H1 (cell line): ENCODE measurements around the gene AP1G2. TPM values are rescaled to one million over a fixed set of nuclear protein-coding genes. Genes with fewer than 3 reads are reported as not detected.

Experiments
- CREB1 ChIP-seq: IDR thresholded peaks from 2 replicates; pipeline ENCODE4 v1.6.1; 2012; ENCODE audit warnings: inconsistent platforms
- HDAC2 ChIP-seq, 2 experiments: fragments of 300-600 bp in 1 of 2; sonication (generic) in 1 of 2; IDR thresholded peaks; 2 replicates each; pipeline ENCODE4 v1.6.1; 2011 to 2012; ENCODE audit warnings: low read depth in 2 of 2, low read length in 2 of 2, mild to moderate bottlenecking in 2 of 2, moderate library complexity in 2 of 2, borderline replicate concordance in 1 of 2, inconsistent platforms in 1 of 2
- JUN ChIP-seq: IDR thresholded peaks from 2 replicates; pipeline ENCODE4 v1.6.1; 2011; ENCODE audit warnings: low read depth, mild to moderate bottlenecking, improper control_type of control experiment, low read length
- KDM4A ChIP-seq: IDR thresholded peaks from one replicate; pipeline ENCODE4 v1.7.1; 2012; ENCODE audit warnings: low read depth, mild to moderate bottlenecking, moderate library complexity, low read length, inconsistent platforms; ENCODE audit not compliant: severe bottlenecking
- NANOG ChIP-seq: IDR thresholded peaks from 2 replicates; pipeline ENCODE4 v1.6.1; 2011; ENCODE audit warnings: low read length, low read depth, mild to moderate bottlenecking, inconsistent platforms; ENCODE audit not compliant: insufficient read depth, poor library complexity, severe bottlenecking
- SIX5 ChIP-seq: IDR thresholded peaks from 2 replicates; pipeline ENCODE4 v1.6.1; 2011; ENCODE audit warnings: mild to moderate bottlenecking, low read depth, low read length
- SP2 ChIP-seq: IDR thresholded peaks from 2 replicates; pipeline ENCODE4 v1.6.1; 2012; ENCODE audit warnings: mild to moderate bottlenecking, low read length, inconsistent platforms
- TBP ChIP-seq: IDR thresholded peaks from 2 replicates; pipeline ENCODE4 v1.6.1; 2011; ENCODE audit warnings: low read depth, low read length, improper control_type of control experiment
- TEAD4 ChIP-seq: IDR thresholded peaks from 2 replicates; pipeline ENCODE4 v1.6.1; 2012; ENCODE audit warnings: low read depth, low read length, inconsistent platforms, mixed read lengths
- polyA plus RNA-seq, 7 experiments: library from polyadenylated mRNA; depleted of rRNA in 3 of 7; stranded (reverse) in 5 of 7; unstranded in 2 of 7; fragments of >200 nt in 5 of 7; fragments of 200-250 nt in 2 of 7; gene quantifications; 1 replicate in 5 of 7; 2 replicates in 1 of 7; 4 replicates in 1 of 7; pipeline versions ENCODE4 v1.2.1 to v1.2.3, GENCODE V29; 2011 to 2013; ENCODE audit warnings: missing spikeins in 2 of 7, mixed read lengths in 2 of 7
- total RNA-seq: library from RNA; stranded (reverse); fragmentation: NEBNext Ultra II Directional; extraction: Animal tissue kit (Norgen Biotek cat#: 25700); gene quantifications from 2 replicates; pipeline ENCODE4 v1.2.1, GENCODE V29; 2021
- TF ChIP-seq, protein P1 (sequence below): fragments of 300-600 bp; sonication (generic); IDR thresholded peaks from 2 replicates; pipeline ENCODE4 v1.7.1; 2012; ENCODE audit warnings: low read length, moderate library complexity, mild to moderate bottlenecking, inconsistent platforms; ENCODE audit not compliant: insufficient replicate concordance
- TF ChIP-seq, protein P2 (sequence below): IDR thresholded peaks from 2 replicates; pipeline ENCODE4 v1.6.1; 2011; ENCODE audit warnings: low read depth, mild to moderate bottlenecking, low read length; ENCODE audit not compliant: insufficient read depth

AP1G2 gene
- total and polyA plus RNA-seq, 2 of the 8 experiments (the other 6 are each of a cell fraction or from before 2014, with no cell fraction given), result 70.9 to 134 TPM

DNA sequence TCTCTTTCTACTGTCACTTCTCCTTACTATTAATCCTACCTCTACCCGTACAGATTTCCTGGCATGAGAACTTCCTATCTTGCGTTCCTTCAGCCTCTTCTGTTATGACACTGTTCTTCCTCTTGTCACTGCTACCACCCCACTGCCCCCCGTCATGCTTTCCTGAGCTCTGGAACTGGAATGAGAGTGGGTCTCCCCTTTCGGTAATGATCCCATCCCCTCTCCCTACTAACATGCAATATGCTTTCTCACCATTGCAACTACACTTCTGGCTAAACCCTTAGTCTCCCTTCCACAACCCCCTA, 4.9 kb upstream of the AP1G2 start (continued):
- TF ChIP-seq, protein P1, sequence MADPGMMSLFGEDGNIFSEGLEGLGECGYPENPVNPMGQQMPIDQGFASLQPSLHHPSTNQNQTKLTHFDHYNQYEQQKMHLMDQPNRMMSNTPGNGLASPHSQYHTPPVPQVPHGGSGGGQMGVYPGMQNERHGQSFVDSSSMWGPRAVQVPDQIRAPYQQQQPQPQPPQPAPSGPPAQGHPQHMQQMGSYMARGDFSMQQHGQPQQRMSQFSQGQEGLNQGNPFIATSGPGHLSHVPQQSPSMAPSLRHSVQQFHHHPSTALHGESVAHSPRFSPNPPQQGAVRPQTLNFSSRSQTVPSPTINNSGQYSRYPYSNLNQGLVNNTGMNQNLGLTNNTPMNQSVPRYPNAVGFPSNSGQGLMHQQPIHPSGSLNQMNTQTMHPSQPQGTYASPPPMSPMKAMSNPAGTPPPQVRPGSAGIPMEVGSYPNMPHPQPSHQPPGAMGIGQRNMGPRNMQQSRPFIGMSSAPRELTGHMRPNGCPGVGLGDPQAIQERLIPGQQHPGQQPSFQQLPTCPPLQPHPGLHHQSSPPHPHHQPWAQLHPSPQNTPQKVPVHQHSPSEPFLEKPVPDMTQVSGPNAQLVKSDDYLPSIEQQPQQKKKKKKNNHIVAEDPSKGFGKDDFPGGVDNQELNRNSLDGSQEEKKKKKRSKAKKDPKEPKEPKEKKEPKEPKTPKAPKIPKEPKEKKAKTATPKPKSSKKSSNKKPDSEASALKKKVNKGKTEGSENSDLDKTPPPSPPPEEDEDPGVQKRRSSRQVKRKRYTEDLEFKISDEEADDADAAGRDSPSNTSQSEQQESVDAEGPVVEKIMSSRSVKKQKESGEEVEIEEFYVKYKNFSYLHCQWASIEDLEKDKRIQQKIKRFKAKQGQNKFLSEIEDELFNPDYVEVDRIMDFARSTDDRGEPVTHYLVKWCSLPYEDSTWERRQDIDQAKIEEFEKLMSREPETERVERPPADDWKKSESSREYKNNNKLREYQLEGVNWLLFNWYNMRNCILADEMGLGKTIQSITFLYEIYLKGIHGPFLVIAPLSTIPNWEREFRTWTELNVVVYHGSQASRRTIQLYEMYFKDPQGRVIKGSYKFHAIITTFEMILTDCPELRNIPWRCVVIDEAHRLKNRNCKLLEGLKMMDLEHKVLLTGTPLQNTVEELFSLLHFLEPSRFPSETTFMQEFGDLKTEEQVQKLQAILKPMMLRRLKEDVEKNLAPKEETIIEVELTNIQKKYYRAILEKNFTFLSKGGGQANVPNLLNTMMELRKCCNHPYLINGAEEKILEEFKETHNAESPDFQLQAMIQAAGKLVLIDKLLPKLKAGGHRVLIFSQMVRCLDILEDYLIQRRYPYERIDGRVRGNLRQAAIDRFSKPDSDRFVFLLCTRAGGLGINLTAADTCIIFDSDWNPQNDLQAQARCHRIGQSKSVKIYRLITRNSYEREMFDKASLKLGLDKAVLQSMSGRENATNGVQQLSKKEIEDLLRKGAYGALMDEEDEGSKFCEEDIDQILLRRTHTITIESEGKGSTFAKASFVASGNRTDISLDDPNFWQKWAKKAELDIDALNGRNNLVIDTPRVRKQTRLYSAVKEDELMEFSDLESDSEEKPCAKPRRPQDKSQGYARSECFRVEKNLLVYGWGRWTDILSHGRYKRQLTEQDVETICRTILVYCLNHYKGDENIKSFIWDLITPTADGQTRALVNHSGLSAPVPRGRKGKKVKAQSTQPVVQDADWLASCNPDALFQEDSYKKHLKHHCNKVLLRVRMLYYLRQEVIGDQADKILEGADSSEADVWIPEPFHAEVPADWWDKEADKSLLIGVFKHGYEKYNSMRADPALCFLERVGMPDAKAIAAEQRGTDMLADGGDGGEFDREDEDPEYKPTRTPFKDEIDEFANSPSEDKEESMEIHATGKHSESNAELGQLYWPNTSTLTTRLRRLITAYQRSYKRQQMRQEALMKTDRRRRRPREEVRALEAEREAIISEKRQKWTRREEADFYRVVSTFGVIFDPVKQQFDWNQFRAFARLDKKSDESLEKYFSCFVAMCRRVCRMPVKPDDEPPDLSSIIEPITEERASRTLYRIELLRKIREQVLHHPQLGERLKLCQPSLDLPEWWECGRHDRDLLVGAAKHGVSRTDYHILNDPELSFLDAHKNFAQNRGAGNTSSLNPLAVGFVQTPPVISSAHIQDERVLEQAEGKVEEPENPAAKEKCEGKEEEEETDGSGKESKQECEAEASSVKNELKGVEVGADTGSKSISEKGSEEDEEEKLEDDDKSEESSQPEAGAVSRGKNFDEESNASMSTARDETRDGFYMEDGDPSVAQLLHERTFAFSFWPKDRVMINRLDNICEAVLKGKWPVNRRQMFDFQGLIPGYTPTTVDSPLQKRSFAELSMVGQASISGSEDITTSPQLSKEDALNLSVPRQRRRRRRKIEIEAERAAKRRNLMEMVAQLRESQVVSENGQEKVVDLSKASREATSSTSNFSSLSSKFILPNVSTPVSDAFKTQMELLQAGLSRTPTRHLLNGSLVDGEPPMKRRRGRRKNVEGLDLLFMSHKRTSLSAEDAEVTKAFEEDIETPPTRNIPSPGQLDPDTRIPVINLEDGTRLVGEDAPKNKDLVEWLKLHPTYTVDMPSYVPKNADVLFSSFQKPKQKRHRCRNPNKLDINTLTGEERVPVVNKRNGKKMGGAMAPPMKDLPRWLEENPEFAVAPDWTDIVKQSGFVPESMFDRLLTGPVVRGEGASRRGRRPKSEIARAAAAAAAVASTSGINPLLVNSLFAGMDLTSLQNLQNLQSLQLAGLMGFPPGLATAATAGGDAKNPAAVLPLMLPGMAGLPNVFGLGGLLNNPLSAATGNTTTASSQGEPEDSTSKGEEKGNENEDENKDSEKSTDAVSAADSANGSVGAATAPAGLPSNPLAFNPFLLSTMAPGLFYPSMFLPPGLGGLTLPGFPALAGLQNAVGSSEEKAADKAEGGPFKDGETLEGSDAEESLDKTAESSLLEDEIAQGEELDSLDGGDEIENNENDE, result no peak
- no peak for TF ChIP-seq KDM4A
- no peak for TF ChIP-seq NANOG
- TF ChIP-seq HDAC2 (IDR thresholded peaks at IDR 0.05; ENCODE audit: borderline replicate concordance in 1 of 2, low read depth in 2 of 2, low read length in 2 of 2), result no peak
- no peak for TF ChIP-seq SP2
- no peak for TF ChIP-seq SIX5
- TF ChIP-seq CREB1, result no peak
- TF ChIP-seq JUN, result no peak
- no peak for TF ChIP-seq TEAD4
- no peak for TF ChIP-seq TBP
- TF ChIP-seq, protein P2, sequence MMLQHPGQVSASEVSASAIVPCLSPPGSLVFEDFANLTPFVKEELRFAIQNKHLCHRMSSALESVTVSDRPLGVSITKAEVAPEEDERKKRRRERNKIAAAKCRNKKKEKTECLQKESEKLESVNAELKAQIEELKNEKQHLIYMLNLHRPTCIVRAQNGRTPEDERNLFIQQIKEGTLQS, result no peak
